HG03066 (cell line): ENCODE measurements around the gene FLYWCH1.
"Not testable (repeated sequence)": the region's sequence is repeated elsewhere in the genome, so short reads cannot be mapped to it uniquely, and the experiment has no call there.

ENCODE experiments used
- ATAC-seq: cut with Tn5 transposase; IDR thresholded peaks from one replicate; pipeline ENCODE4 v1.9.1; 2021; ENCODE audit warnings: low read depth; ENCODE audit not compliant: unreplicated experiment

Gene FLYWCH1

GRCh38 chr16:2924901-2925755 lies 13.4 kb downstream of the FLYWCH1 start:
- no peak for ATAC-seq

DNA sequence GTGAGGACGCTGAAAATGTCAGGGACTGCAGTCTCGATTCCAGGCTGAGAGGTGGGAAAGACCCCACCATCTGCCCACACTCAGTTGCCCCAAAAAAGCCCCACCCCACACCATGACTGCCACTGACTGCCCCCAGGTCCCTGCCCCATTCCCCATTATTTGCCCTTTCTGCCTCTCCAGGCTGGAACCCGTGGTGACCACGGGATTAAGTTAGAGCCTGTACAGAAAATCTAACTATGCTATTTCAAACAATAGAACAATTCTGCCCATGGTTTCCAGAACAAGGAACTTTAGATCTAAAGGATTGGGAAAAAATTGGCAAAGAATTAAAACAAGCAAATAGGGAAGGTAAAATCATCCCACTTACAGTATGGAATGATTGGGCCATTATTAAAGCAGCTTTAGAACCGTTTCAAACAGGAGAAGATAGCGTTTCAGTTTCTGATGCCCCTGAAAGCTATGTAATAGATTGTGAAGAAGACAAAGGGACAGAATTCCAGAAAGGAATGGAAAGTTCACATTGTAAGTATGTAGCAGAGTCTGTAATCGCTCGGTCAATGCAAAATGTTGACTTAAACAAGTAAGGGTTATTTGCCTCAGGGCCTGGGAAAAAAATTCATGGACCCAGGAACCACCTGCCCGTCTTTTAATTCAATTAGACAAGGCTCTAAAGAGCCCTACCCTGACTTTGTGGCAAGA lies 14.4 kb downstream of the FLYWCH1 start:
- no peak for ATAC-seq

DNA sequence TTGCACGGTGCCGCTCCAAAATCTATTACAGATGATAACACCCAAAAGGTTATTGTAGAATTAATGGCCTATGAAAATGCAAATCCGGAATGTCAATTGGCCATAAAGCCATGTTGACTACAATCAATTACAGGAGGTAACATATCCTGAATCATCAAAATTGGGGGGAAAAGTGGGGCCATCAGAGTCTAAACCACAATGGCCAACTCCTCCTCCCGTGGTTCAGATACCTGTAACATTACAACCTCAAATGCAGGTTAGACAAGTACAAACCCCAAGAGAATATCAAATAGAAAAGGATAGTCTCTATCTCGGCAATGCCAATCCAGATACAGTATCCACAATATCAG lies 14.9 kb downstream of the FLYWCH1 start:
- ATAC-seq: no peak

GRCh38 chr16:2927010-2927646 lies 15.4 kb downstream of the FLYWCH1 start:
- ATAC-seq: no peak

DNA sequence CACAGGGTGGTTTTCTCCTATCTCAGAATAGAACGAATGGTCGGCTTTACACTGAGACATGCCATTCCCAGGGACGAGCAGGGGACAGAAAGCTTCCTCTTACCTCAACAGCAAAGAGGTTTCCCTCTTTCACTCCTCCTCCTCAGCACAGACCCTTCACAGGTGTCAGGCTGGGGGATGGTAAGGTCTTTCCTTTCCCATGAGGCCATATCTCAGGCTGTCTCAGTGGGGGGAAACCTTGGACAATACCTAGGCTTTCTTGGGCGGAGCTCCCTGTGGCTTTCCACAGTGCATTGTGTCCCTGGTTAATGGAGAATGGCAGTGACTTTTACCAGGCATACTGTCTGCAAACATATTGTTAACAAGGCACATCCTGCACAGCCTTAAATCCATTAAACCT lies 16.4 kb downstream of the FLYWCH1 start:
- not testable (repeated sequence) for ATAC-seq

GRCh38 chr16:2928796-2929195 lies 17.1 kb downstream of the FLYWCH1 start:
- ATAC-seq: no peak

GRCh38 chr16:2929693-2930092 lies 18.0 kb downstream of the FLYWCH1 start:
- no peak for ATAC-seq

DNA sequence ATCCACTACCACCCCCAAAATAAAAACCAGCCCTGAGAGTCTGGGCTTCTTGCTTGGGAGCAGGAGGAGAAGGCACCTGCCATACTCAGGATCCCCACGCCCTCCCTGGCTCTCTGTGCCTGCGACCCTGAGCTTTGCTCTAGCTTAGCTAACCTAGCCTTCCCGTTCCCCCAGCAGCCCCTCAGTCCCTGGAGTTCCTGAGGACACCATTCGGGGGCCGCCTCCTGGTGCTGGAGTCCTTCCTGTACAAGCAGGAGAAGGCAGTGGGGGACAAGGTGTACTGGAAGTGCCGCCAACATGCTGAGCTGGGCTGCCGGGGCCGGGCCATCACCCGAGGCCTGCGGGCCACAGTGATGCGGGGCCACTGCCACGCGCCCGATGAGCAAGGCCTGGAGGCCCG lies 18.5 kb downstream of the FLYWCH1 start:
- no peak for ATAC-seq

- ATAC-seq: not testable (repeated sequence)
These were observed 19.6 kb downstream of the FLYWCH1 start for GRCh38 chr16:2931231-2931914.

DNA sequence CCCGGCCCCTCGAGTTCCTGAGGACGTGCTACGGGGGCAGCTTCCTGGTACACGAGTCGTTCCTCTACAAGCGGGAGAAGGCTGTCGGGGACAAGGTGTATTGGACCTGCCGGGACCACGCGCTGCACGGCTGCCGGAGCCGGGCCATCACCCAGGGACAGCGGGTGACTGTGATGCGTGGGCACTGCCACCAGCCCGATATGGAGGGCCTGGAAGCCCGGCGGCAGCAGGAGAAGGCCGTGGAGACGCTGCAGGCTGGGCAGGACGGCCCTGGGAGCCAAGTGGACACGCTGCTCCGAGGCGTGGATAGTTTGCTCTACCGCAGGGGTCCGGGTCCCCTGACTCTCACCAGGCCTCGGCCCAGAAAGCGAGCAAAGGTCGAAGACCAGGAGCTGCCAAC lies 21.4 kb downstream of the FLYWCH1 start:
- ATAC-seq: no peak

DNA sequence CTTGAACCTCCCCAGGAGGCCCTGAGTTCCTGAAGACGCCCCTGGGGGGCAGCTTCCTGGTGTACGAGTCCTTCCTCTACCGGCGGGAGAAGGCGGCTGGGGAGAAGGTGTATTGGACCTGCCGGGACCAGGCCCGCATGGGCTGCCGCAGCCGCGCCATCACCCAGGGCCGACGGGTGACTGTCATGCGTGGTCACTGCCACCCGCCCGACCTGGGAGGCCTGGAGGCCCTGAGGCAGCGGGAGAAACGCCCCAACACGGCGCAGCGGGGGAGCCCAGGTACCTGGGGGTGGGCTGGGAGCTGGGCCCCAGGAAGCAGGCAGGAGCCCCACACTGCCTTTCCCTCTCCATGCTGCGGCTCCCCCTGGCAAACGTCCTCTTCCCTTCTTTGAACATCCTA lies 22.0 kb downstream of the FLYWCH1 start:
- no peak for ATAC-seq

GRCh38 chr16:2934450-2934849 lies 22.7 kb downstream of the FLYWCH1 start:
- no peak for ATAC-seq

DNA sequence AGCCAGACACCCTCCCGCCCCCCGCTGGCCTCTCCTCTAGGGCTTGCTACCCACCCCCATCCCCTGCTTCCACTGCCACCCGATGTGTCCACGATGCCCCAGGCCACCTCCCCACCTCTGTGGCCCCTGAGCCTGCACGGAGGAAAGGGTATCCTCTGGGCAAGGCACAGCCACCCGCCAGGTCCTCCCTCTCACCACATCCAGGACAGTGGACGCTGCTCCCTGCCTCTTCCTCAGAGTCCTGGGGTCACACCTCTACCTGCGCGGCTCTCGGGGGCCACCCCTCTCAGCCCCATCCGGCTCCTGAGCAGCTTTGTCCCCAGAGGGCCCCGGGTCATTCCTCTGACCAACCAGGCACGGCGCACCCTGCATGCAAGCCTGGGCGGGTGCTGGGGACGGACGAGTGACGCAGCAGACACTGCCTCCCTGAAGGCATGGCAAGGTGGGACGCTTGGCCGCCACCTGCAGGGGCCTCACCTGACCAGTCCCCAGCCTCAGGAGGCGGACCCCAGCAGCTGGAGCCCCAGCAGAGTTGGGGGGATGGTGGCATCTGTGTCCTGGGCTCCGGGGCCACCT lies 24.8 kb downstream of the FLYWCH1 start:
- no peak for ATAC-seq

DNA sequence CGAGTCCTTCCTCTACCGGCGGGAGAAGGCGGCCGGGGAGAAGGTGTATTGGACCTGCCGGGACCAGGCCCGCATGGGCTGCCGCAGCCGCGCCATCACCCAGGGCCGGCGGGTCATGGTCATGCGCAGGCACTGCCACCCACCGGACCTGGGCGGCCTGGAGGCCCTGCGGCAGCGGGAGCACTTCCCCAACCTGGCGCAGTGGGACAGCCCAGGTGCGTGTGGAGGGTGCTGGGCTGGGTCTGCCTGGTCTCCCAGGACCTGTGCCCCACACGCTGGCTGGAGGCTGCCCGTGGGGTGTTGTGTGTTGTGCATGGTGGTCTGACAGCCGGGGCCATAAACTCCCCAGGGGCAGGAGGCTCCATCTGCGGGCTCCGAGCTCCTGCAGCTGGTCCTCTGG lies 25.4 kb downstream of the FLYWCH1 start:
- no peak for ATAC-seq

- ATAC-seq: no peak
These were observed 26.5 kb downstream of the FLYWCH1 start for GRCh38 chr16:2938206-2938605.

DNA sequence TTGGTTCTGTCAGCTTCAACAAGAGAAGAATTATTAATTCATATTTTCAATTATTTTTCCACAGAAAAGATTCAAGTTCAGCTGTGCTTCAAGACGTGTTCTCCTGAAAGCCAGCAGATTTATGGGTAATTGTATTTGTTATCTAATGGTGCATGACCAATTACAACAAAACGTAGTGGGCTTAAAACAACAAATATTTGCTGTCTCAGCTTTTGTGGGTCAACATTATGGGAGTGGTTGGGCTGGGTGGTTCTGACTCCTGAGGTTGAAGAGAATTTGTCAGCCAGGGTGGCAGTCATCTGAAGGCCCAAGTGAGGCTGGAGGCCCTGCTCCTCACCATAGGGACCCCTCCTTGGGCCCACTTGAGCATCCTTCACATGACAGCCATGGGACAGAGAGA lies 28.2 kb downstream of the FLYWCH1 start:
- no peak for ATAC-seq

DNA sequence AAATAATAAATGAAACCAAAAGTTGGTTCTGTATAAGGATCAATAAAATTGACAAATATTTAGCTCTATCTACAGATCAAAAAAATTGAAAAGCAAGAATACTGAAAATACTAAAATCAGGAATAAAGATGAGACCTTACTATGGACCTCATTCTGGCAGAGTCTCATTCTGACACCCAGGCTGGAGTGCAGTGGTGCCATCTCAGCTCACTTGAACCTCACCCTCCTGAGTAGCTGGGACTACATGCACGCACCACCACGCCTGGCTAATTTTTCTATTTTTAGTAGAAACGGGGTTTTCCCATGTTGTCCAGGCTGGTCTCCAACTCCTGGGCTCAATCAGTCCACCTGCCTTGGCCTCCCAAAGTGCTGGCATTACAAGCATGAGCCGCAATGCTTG lies 30.3 kb downstream of the FLYWCH1 start:
- ATAC-seq: no peak

GRCh38 chr16:2943716-2944115 lies 32.0 kb downstream of the FLYWCH1 start:
- ATAC-seq: not testable (repeated sequence)

DNA sequence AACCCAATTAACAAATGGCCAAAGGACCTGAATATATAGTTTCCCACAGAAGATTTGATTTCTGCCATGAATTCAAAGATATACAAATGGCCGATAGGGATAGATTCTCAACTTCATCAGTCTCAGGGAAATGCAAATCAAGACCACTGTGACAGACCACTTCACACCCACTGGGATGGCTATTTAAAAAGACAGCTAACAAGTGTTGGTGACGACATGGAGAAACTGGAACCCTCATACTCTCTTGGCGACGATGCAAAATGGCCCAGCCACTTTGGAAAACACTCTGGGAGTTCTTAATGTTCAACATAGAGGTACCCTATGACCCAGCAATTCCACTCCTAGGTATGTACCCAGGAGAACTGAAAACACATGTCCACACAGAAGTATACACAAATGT lies 34.9 kb downstream of the FLYWCH1 start:
- no peak for ATAC-seq

DNA sequence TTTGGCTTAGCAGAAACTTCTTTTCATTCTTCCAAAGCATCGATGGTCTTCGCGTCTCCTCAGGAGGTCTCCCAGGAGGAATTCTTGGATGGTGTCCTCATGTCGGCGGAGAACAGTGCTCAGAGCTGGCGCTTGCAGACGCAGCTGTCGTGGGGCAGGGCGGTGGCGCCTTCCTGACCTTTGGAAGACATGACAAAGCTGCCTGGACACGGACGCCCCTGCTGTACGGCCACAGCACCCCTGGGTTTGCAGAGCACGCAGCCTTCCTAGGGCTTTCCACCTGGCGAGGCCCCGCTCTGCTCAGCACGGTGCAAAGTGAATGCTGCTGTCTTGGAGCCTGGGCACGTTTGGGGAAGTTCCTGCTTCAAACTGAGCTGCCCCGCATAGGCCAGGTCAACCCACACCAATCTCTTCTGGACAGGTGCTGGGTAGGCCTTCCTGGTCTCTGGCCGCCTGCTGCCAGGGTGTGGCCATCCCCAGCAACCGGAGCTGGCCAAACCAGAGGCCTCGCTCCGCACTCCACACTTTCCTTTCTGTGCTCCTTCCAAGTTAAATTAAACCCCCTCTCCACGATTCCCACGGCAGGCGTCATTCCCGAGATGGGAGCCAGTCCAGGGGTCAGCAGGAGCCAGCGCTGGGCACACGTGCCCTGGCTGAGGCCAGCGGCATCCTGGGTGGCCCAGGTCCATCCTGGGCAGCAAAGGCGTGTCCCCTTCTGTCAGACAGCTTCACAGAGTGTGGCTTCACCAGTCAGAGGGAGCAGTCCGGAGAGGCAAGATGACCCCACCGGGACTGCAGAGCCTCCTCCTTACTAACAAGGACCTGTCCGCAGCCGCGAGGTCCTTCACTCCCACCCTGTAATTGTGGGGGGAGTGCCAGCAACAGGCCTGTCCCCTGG lies 37.3 kb downstream of the FLYWCH1 start:
- no peak for ATAC-seq
